CD4-positive, alpha-beta T cell treated with Interleukin-17A for 4 hours (primary cell): ENCODE data around the gene MYO6.

Experiments used
- DNase-seq: peaks from one replicate; pipeline ENCODE4 v3.0.0-alpha.2; 2020; ENCODE audit warnings: mixed read lengths

Gene MYO6

DNA sequence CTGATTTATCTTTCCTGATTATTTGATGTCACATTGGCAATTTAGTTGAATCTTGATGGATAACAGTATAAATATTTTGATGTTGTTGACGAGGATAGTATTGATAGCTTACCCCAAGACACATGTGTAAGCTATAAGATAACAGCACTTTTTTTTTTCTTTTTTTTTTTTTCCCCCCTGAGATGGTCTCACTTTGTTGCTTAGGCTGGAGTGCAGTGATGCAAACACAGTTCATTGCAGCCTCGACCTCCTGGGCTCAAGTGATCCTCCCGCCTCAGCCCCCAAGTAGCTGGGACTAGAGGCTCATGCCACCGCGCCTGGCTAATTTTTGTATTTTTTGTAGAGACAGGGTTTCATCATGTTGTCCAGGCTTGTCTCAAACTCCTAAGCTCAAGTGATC, 21.8 kb downstream of the MYO6 start:
- DNase-seq, result no peak

DNA sequence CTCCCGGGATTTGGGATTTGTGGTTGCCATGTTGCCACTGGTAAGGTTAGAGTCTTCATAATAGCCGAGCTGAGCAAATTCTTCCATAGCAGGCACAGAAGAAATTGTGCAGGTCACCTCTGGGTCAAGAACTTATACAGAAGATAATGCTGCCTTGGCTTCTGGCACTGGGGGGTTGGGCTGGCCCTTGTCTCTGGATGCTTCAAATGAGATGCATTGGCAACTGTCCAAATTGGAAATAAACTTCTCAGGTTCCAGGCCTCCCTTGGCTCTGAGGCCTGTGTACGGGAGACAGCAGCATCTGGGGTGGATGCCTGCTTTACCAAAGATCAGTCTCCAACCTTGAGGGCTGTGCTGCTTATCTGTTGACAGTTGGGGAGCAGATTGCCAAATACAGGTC, 26.2 kb downstream of the MYO6 start:
- no peak for DNase-seq

DNA sequence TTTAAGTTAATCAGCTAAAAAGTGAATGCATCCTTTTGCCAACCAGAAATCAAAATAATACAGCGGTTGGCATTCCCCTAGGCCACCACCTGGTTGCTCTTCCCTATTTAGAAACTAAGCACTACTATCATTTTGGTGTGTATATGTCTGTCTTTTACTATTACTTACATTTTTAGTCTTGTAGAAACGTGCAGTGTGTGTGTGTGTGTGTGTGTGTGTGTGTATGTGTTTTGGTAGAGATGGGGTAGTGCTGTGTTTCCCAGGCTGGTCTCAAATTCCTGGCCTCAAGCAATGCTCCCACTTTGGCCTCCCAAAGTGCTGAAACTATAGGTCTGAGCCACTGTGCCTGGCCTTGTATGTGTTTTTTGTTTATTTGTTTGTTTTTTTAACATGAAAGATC, 27.4 kb downstream of the MYO6 start:
- DNase-seq, result no peak

DNA sequence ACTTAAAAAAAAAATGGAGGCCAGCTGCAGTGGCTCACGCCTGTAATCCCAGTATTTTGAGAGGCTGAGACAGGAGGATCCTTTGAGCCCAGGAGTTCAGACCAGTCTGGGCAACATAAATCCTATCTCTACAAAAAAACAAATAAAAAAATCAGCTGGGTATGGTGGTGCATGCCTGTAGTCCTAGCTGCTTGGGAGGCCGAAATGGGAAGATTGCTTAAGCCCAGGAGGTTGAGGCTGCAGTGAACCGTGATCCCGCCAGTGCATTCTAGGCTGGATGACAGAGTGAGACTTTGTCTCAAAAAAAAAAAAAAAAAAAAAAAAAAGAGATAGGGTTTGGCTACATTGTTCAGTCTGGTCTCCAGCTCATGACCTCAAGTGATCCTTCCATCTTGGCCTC, 29.7 kb downstream of the MYO6 start:
- DNase-seq, result no peak

DNA sequence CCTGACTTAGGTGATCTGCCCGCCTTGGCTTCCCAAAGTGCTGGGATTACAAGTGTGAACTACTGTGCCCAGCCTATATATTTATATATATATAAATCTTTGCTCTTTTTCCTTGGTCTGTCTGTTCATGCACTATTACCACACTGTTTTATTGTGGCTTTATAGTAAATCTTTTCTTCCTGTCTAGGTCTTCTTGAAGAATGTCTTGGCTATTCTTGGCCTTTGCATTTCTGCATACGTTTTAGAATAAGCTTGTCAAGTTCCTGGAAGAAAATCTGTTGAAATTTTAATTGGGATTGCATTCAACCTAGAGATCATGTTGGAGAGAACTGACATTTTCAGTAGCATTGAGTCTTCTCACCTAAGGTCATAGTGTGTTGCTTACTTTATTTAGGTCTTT, 37.1 kb downstream of the MYO6 start:
- DNase-seq, result no peak

DNA sequence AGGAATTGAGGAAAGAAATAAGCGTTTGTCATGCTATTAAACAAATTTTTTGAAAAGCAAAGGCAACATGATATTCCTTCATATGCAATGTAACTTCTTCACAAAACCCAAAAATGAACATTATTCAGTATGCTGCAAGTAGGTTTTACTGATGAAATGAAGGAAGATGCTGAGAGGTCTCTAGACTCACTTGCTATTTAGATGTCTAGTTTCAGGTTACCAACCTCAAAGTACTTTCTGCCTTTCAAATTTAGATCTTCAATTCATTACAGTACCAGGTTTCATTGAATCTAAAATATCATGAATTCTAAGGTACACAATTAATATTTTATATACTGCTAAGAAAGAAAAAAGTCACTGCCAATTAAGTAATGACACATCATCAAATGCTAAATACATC, 39.9 kb downstream of the MYO6 start:
- DNase-seq, result no peak

DNA sequence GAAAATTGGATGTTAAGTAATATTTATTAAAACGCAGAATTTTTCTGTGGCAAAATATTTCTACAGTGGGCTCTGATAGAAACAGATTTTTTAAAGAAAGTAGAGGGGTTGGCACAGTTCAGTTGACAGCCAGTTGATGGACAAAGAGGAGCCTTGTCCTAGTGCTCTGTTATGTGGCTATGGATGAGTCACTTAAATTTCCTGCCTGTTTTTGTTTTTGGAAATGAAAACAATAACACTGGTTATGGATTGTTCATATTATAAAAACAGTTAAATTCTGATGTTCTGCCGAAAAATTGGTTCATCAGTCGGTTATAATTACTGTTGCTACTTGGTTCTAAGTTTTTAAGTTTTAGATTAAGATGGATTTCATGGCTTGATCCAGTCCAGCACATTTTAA, 42.8 kb downstream of the MYO6 start:
- no peak for DNase-seq

DNA sequence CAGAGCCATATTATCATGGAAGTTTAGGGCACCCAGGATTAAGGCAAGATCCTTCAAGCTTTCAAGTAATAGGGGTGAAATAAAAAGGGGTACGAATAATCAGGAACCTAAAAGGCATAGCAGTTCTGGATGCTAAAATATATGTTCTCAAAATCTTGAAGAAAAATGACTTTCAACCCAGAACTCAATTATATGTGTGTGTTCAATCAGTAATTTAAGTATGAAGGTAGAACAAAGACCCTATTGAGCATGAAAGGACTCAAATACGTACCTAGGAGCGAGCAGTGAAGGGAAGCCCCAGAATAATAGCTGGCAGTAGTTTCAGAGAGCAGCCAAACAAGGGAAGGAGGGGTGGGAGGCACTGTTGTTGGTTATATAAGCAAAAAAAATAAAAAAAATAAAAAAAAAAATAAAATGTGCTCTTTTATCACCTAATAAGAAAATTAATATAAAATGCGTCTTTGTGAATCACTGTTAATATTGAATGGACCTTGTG, 45.4 kb downstream of the MYO6 start:
- DNase-seq, result no peak

DNA sequence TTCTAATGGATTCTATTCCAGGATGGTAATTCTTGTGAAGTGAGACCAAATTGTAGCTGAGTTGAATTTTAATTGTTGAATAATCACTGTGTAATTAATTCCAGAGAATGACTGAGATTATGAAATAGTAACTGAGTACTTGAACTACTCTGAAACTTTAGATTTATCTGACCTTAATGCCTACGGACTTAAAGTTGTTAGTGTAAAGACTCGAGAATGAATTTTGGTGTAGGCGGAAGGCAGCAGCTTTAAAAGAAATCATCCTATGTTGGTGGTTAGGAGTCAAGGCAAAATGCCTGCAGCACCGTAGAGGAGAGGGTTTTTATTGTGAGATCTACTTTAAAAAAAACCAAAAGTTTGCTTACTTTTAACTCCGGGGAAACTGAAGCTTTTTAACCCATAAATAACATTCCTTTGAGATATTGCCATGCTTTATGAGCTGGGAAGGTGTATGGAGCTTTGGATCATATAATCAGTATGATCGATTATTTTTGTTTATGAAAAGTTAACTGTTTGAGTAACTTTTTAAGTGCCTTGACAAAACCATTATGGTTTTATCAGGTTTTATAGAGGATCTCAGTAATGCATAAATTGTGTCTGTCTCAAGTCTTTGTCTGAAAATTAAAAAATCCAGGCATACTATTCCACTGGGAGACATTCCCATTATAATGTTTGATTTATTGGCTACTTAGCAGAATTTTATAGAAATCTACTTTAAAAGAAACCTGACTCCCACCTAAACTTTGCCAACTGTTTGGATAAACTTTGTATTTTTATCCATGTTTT, 46.1 kb downstream of the MYO6 start:
- no peak for DNase-seq

DNA sequence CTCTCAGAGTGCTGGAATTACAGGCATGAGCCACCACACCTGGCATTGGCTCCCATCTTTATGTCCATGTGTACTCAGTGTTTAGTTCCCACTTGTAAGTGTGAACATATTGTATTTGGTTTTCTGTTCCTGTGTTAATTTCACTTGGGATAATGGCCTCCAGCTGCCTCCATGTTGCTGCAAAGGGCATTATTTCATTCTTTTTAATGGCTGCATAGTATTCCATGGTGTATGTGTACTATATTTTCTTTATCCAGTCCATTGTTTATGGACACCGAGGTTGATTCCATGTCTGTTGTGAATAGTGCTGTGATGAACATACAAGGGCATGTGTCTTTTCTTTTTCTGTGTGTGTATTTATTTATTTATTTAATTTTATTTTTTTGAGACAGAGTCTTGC, 47.7 kb downstream of the MYO6 start:
- no peak for DNase-seq

DNA sequence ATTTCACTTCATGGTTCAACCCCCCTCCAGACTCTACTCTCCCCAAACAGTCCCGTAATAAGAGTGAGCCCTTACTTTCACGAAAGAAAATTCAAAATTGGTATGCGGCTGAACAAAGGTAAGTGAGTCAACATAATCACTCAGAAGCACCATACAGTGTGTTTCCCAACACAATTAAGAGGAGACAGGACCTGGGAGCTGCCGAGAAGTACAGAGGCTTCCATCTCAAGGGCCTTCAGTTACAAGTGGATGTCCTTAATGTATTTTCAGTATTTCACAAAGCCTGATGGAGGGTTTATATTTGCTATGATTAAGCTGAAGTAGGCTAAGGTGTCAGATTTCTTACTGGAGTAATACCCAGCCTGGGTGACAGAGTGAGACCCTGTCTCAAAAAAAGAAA, 51.1 kb downstream of the MYO6 start:
- no peak for DNase-seq

DNA sequence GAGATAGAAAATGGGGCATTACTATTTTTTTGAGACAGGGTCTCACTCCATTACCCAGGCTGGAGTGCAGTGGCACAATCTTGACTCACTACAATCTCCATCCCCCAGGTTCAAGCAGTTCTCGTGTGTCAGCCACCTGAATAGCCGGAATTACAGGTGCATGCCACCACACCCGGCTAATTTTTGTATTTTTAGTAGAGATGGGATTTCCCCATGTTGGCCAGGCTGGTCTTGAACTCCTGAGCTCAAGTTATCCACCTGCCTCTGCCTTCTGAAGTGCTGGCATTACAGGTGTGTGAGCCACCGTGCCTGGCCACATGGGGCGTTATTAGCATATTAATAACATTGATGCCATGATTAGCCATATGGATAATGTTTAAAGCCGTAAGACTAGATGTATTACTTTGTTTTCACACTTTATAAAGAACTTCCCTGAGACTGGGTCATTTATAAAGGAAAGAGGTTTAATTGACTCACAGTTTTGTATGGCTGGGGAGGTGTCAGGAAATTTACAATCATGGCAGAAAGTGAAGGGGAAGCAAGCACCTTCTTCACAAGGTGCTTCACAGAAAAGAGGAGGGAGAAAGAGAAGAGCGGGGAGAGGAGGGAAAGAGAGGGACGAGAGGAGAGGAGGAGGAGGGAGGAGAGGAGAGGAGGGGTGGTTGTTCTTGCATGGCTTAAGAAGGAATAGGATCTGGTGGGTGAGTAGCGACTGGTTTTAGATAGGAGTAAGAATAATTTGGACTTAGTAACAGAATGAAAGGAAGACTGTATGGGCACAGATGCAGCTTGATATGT, 51.9 kb downstream of the MYO6 start:
- DNase-seq, result no peak

DNA sequence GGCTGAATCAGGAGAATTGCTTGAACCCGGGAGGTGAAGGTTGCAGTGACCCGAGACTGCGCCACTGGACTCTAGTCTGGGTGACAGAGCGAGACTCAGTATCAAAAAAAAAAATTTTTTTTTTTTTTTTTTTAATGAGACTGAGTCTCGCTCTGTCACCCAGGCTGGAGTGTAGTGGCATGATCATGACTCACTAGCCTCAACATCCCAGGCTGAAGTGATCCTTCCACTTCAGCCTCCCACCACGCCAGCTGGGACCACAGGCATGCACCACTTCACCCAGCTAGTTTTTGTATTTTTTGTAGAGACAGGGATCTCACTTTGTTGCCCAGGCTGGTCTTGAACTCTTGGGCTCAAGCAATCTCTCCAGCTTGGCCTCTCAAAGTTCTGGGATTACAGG, 53.3 kb downstream of the MYO6 start:
- no peak for DNase-seq

DNA sequence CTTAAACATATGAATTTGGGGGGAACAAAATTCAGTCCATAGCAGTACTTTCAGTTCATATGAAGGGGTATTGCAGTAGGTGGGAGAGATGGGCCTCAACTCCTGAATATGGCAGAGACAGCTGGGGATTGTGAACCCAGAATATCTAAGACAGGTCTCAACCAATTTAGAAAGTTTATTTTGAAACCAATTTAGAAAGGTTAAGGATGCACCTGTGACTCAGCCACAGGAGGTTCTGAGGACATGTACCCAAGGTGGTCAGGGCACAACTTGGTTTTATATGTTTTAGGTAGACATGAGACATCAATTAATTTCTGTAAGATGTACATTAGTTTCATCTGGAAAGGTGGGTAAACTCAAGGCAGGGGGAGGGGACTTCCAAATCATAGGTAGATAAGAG, 59.5 kb downstream of the MYO6 start:
- no peak for DNase-seq

DNA sequence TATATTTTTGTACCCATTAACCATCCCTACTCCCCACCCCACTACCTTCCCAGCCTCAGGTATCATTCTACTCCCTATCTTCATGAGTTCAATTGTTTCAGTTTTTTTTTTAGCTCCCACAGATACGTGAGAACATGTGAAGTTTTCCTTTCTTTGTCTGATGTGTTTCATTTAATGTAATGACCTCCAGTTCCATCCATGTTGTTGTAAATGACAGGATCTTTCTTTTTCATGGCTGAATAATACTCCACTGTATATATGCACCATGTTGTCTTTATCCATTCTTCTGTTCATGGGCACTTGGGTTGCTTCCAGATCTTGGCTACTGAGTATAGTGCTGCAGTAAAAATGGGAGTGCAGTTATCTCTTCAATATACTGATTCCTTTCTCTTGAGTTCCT, 63.5 kb downstream of the MYO6 start:
- DNase-seq, result no peak

DNA sequence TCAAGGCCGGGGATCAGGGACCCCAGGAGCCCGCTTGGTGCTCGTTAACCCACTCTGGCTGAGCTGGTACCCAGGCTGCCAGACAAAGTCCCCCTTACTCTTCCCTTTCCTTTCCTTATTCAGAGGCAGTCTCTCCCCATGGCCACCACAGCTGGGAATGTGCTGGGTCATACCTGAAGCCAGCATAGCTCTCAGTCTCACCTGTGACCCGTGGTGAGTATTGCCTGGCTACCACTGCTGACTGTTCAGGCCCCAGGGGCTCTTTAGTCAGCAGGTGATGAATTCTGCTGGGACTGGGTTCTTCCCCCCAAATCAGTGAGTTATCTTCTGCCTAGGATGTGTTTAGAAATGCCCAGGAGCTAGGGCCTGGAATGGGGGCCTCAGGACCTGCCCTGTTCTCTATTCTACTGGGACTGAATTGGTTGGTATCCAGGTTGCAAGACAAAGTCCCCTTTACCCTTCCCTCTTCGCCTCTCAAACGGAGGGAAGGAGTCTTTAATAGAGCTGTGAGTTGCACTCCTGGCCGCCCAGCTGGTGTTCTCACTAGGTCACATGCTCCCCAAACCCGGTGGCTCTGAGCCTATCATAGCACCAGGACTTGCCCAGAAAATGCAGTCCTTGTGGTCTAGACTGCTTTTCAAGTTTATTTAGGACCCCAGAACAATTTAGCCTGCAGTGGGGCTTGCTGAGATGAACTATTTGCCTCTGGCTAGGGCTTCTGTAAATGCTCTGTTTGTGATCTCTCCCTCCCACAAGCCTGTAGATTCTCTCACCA, 64.6 kb downstream of the MYO6 start:
- no peak for DNase-seq

DNA sequence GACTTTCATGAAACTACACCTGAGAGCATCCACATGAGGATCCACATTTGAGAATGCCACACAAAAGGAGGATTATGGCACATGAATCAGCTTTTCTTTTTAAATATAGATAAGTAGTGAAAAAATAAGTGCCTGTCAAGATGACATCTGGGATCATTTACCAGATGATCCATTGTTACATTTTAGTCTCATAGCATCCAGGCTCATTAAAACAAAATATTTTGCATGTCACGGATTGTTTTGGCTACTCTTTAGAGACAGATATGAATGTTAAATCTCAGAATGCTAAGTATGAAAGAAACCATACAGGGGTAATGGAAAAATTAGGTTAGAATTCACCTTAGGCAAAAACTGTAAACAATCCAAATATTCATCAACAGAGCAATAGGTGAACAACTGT, 66.7 kb downstream of the MYO6 start:
- DNase-seq, result no peak

DNA sequence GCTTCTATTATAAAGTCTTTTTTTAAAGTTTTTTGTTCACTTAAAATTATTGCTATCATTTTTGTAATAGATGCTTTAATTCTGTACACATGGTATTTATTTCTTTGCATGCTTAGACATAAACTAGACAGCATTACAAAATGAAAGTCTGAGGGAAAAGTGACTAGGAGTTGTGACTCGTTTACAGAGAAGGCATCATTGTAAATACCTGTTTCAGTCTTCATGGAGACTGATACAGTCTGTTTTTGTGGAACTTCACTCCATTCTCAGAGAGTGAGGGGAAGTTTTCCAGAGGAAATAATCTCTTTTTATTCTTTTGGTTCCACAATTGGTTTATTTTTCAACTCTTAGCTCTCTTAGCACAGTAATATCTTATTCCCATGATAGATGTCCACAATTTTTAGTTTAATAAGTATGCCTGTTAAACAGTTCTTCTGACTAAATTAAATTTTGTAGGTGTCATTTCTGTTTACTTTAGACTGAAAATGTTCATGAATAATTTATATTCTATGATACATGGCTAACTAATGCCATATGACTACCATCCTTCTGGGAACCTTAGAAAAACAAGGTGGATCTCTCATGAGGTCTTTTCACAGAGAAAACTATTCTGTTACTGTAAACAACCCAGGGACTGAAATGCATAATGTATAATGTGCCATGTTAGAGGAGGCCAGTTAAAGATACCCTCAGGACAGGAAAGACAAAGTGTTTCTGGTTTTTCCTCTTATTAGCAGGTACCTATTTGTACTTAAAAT, 69.2 kb downstream of the MYO6 start:
- DNase-seq, result no peak

DNA sequence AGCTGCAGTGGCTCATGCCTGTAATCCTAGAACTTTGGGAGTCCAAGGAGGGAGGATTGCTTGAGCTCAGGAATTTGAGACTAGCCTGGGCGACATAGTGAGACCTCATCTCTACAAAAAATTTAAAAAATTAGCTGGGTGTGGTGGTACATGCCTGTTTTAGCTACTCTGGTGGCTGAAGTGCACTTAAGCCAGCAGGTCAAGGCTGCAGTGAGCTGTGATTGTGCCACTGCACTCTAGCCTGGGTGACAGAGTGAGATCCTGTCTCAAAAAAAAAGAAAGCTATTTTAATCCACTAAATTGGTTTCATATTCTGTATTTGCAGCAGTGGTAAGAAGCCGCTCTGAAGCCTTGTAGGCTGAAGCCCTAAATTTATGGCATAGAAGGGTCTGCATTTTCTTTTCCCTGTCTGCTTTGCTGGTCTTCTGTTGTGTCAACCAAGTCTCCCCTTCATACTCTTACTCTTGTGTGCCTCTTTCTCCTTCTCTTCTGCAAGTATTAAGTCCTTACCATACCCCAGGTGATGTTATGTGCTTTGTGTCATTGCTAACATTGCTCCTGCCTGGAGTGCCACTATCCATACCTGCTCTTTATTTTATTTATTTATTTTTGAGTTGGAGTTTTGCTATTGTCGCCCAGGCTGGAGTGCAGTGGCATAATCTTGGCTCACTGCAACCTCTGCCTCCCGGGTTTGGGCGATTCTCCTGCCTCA, 70.9 kb downstream of the MYO6 start:
- no peak for DNase-seq

DNA sequence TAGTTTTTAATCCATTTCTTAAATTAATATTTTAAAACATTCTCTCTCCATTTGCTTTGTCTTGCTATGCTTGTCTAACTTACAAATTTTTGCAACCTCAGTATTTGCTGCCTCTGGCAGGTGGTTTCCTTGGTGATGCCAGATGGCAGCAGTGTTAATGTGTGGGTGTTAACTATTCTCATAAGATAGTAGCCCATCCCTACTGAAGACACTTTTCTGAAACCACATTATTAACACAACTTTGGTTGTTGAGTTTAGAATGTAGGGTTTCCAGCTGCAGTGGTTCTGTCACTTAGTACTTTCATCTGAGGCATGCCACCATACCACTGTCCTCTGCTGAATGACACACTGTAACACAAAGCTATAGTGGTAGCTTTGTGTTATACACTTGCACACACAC, 75.1 kb downstream of the MYO6 start:
- no peak for DNase-seq

DNA sequence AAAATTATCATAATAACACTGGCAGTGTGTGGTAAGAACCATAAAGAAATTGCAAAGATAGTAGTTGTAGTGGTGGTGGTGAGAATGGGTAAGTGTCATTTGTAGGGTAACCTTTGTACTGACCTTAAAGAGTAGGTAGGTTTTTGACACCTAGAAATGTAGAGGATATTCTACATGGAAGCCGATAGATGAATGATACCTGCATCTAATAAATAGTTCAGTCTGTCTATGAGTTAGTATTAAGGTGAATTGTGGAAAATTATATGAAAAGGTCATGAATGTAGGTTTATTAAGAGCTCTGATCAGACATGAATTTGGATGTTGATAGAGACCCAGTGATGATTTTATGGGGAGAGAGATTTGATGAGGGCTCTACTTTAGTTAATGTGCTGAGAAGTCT, 78.1 kb downstream of the MYO6 start:
- no peak for DNase-seq
